HT-29 (cell line): ENCODE measurements around the gene GJB3. TPM values are rescaled to one million over a fixed set of nuclear protein-coding genes. Genes with fewer than 3 reads are reported as not detected.
A peak's percentile ranks its signal among the peaks of the same experiment; 100 is the strongest.

Experiments
- DNase-seq: peaks from one replicate; pipeline ENCODE4 v3.0.0-alpha.2; 2015; ENCODE audit warnings: low spot score
- total RNA-seq: library from RNA; depleted of rRNA; stranded (reverse); fragments of >200 nt; shearing (Covaris generic); gene quantifications from 2 replicates; pipeline ENCODE4 v1.2.3, GENCODE V29; 2014; rRNA removed

The GJB3 gene
- total RNA-seq, 1 experiment from 2014 or later = 70.4 TPM

GRCh38 chr1:34822202-34822601 lies 41.2 kb downstream of the GJB3 start:
- DNase-seq = no peak

DNA sequence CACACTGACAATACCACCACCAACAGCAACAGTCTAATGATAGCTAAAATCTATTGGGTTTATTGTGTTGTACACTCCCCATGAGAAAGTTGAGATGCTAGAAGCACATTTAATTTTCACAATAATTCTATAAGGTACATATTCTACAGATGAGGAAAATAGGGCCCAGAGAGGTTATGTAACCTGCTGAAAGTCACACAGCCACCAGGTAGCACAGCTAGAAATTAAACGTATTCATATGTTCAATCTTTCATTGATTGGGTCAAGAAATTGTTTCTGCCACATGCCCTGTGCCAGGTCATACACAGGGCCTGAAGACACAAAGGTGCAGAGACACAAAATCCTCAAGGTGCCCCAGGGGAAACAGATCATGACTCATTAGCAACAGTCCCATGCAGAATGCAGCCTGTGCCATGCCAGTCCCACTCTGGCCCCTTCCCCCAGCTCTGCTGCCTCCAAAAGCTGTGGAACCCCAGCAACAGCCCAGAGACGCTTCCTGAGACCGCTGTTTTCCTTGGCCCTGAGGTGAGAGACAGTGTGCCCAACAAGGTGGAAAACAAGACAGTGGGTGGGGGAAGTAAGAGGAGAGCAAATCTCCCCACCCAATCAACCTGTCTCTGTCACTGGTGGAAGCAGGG lies 43.9 kb downstream of the GJB3 start:
- DNase-seq = no peak

DNA sequence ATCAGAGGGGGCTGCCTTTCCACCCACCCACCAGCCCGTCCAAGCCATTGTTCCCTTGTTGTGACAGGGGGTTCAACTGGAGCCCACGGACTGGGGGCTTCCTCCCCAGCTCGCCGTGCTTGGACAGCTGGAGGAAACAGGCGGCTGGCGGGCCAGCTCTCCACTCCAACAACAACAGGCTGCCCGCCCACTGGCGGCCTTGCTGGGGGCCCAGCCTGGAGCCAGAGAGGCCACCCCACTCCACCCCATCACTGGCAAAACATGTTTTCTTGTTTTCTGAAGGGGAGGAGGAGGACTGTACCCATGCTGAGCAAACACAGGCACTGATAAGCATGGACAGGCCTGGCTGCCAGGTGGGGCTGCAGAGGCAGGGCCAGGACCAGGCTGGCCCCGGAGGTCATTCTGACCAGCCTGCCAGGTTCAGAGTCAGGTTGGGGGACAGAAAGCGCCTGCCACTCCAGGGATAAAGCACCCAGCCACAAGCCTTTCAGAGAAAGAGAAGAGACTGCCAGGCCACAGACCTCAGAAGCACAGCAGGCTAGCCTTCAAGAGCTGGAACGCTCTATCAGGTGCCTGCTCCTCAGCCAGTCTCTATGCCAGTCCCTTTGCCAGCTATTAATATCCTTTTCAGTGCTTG lies 44.6 kb downstream of the GJB3 start:
- DNase-seq = peak; percentile 70

DNA sequence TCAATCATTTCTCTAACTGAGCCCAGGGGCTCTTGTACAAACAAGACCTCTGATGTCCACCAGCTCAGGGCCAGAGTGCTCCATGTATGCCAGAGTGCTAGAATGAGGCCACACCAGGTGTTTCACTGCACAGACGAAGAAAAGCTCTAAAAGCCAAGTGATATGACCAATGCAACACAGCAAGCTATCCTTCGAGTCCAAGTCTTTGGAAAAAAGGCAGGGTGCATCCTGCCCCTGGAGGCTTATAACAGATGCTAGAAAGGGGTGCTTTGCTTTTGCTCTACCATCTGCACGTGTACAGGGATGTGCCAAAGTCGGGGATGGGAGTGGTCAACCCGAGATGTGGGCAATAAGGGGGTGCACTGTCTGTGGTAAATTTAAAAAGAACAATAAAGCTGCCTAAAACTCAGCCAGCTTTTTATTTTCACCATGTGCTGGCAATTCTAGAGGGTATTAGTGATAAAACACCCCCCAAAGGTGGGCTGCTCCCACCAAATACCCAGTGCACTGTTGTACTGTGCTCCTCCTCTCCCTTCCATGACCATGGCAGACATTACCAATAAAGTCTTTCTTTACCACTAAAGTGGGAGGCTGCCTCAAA lies 46.4 kb downstream of the GJB3 start:
- no peak for DNase-seq

- DNase-seq = no peak
Observed at GRCh38 chr1:34828611-34829010, 47.6 kb downstream of the GJB3 start.

GRCh38 chr1:34829250-34829649 lies 48.2 kb downstream of the GJB3 start:
- DNase-seq = no peak

GRCh38 chr1:34831721-34832246 lies 50.8 kb downstream of the GJB3 start:
- no peak for DNase-seq

DNA sequence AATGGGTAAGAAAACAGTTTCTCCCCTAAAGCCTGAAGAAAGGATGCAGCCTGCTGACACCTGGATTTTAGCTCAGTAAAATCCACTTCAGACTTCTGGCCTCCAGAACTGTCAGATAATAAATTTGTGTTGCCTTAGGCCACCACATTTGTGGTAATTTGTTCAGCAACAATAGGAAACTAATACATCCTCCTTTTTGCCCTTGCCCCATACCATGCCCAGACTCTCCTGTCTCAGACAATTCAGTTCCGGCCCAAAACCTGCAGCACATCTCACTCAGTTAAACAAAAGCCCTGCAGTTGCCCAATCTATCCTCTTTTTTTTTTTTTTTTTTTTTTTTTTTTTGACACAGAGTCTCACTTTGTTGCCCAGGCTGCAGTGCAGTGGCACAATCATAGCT lies 52.7 kb downstream of the GJB3 start:
- DNase-seq = no peak

Other genes starting within 250 kb of the GJB3 start
- not detected in 2 replicates for gene GJB5, start 26.2 kb upstream of the GJB3 start, total RNA-seq
- 1.3 and 1.9 TPM in 2 replicates for gene GJB4, start 21.5 kb upstream of the GJB3 start, total RNA-seq
- gene GJA4, start 11.8 kb downstream of the GJB3 start, total RNA-seq = not detected in 2 replicates
- 31.5 and 37.7 TPM in 2 replicates for gene SMIM12, start 78.5 kb downstream of the GJB3 start, total RNA-seq
- 0.44 TPM in 1 of 2 replicates, not detected in the other for gene DLGAP3, start 148.4 kb downstream of the GJB3 start, total RNA-seq
- 11.7 TPM in 2 replicates for gene TMEM35B, start 204.1 kb downstream of the GJB3 start, total RNA-seq